DOHH2 (cell line): ENCODE results near the gene PSRC1.
"Not testable (repeated sequence)": the region's sequence is repeated elsewhere in the genome, so short reads cannot be mapped to it uniquely, and the experiment has no call there.

Experiments
- H3F3A ChIP-seq: fragments of 200-600 bp; sonication (generic), shearing (Covaris generic); 2 replicates; pipeline ENCODE4 v1.6.0; 2016; ENCODE audit warnings: antibody characterized with exemption, mild to moderate bottlenecking; ENCODE audit not compliant: control insufficient read depth, insufficient read depth
- H3K27ac ChIP-seq: fragments of 200-600 bp; sonication (generic); 2 replicates; pipeline ENCODE4 v1.5.1; 2014; ENCODE audit warnings: low read depth, mild to moderate bottlenecking, low read length, moderate library complexity
- H3K27me3 ChIP-seq: fragments of 200-600 bp; sonication (generic); 2 replicates; pipeline ENCODE4 v1.6.1; 2014; ENCODE audit warnings: mild to moderate bottlenecking, low read length, mixed read lengths; ENCODE audit not compliant: control insufficient read depth
- H3K36me3 ChIP-seq: fragments of 200-600 bp; sonication (generic); 2 replicates; pipeline ENCODE4 v1.6.1; 2014; ENCODE audit warnings: mild to moderate bottlenecking, low read length, moderate library complexity, mixed read lengths; ENCODE audit not compliant: control insufficient read depth
- H3K4me1 ChIP-seq: fragments of 200-600 bp; sonication (generic); 2 replicates; pipeline ENCODE4 v1.6.1; 2014; ENCODE audit warnings: mild to moderate bottlenecking, low read length, mixed read lengths; ENCODE audit not compliant: control insufficient read depth
- H3K4me2 ChIP-seq: fragments of 200-600 bp; sonication (generic); 2 replicates; pipeline ENCODE4 v1.6.0; 2014; ENCODE audit warnings: mild to moderate bottlenecking, low read length, moderate library complexity
- H3K4me3 ChIP-seq: fragments of 200-600 bp; sonication (generic); 2 replicates; pipeline ENCODE4 v1.5.1; 2014; ENCODE audit warnings: mild to moderate bottlenecking, low read length, mixed read lengths
- H3K79me2 ChIP-seq: fragments of 200-600 bp; sonication (generic); 2 replicates; pipeline ENCODE4 v1.6.1; 2014; ENCODE audit warnings: mild to moderate bottlenecking, low read length, mixed read lengths; ENCODE audit not compliant: control insufficient read depth
- H3K9me2 ChIP-seq: fragments of 200-600 bp; sonication (generic); replicated peaks from 2 replicates; pipeline ENCODE4 v1.6.1; 2014; ENCODE audit warnings: mild to moderate bottlenecking, low read length, mixed read lengths; ENCODE audit not compliant: control insufficient read depth
- H3K9me3 ChIP-seq: fragments of 200-600 bp; sonication (generic); 2 replicates; pipeline ENCODE4 v1.6.1; 2014; ENCODE audit warnings: antibody characterized with exemption, low read length, mixed read lengths; ENCODE audit not compliant: control insufficient read depth, insufficient read depth
- H4K20me1 ChIP-seq: fragments of 200-600 bp; sonication (generic); 2 replicates; pipeline ENCODE4 v1.6.0; 2014; ENCODE audit warnings: low read depth, mild to moderate bottlenecking, antibody characterized with exemption, low read length, moderate library complexity; ENCODE audit not compliant: control insufficient read depth, insufficient read depth
- EZH2phosphoT487 ChIP-seq: fragments of 200-600 bp; sonication (generic); IDR thresholded peaks from 2 replicates; pipeline ENCODE4 v1.6.1; 2017; ENCODE audit warnings: borderline replicate concordance, mild to moderate bottlenecking, antibody characterized with exemption, low read length, moderate library complexity, mixed read lengths
- TF ChIP-seq, protein P1 (sequence below): fragments of 200-600 bp; sonication (generic); IDR thresholded peaks from one replicate; pipeline ENCODE4 v1.5.1; 2014; ENCODE audit warnings: antibody characterized with exemption, mild to moderate bottlenecking, low read depth, low read length; ENCODE audit not compliant: poor library complexity, severe bottlenecking

Gene PSRC1

GRCh38 chr1:109293026-109293425 is 10.1 kb upstream of the PSRC1 start:
- TF ChIP-seq, protein P1, sequence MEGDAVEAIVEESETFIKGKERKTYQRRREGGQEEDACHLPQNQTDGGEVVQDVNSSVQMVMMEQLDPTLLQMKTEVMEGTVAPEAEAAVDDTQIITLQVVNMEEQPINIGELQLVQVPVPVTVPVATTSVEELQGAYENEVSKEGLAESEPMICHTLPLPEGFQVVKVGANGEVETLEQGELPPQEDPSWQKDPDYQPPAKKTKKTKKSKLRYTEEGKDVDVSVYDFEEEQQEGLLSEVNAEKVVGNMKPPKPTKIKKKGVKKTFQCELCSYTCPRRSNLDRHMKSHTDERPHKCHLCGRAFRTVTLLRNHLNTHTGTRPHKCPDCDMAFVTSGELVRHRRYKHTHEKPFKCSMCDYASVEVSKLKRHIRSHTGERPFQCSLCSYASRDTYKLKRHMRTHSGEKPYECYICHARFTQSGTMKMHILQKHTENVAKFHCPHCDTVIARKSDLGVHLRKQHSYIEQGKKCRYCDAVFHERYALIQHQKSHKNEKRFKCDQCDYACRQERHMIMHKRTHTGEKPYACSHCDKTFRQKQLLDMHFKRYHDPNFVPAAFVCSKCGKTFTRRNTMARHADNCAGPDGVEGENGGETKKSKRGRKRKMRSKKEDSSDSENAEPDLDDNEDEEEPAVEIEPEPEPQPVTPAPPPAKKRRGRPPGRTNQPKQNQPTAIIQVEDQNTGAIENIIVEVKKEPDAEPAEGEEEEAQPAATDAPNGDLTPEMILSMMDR = no peak
- no peak for TF ChIP-seq EZH2phosphoT487
- Histone ChIP-seq H3K4me3 (no peak overlapping the region), H3K9me2 (no peaks in the 10 kb centered on the region), H4K20me1 (no peaks in the 10 kb centered on the region), H3K27me3 (no peaks in the 10 kb centered on the region), H3F3A (no peaks in the 10 kb centered on the region; the same call in 1 of the 2 replicates), H3K79me2 (no peaks in the 10 kb centered on the region), H3K9me3 (no peaks in the 10 kb centered on the region), H3K4me2 (no peak overlapping the region), H3K36me3 (no peaks in the 10 kb centered on the region), H3K27ac (no peak overlapping the region), H3K4me1 (peaks cover 34% of the 10 kb centered on the region)

DNA sequence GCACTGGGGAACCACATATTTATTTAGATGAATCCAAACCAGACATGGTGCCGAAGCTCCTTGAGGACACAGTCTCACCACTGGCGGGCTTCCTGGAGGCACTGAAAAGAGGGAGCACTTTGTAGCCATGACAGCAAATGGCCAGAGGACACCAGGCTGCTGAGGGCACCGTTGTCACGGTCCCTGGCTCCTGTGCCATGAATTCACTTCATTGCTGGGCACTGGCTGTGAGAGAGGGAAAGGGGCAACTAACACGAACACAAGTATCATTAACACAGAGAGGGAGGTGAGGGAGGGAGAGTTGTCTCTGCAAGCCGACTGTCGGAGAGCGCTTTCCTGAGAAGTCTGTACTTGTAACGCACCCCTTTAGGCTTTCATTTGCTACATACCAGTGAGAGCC is 9.4 kb upstream of the PSRC1 start:
- Histone ChIP-seq H3K79me2 (no peaks in the 10 kb centered on the region), H3K9me3 (no peaks in the 10 kb centered on the region), H3K9me2 (no peaks in the 10 kb centered on the region), H3K4me1 (peaks cover 34% of the 10 kb centered on the region), H3K27ac (no peak overlapping the region), H3K4me2 (no peak overlapping the region), H3K4me3 (no peak overlapping the region), H3F3A (no peaks in the 10 kb centered on the region; the same call in 1 of the 2 replicates), H4K20me1 (no peaks in the 10 kb centered on the region), H3K36me3 (no peaks in the 10 kb centered on the region), H3K27me3 (no peaks in the 10 kb centered on the region)
- TF ChIP-seq EZH2phosphoT487 = no peak
- TF ChIP-seq, protein P1 = no peak

GRCh38 chr1:109290998-109291397 is 8.1 kb upstream of the PSRC1 start:
- Histone ChIP-seq H3K4me2 (no peak overlapping the region), H4K20me1 (no peaks in the 10 kb centered on the region), H3K9me3 (no peaks in the 10 kb centered on the region), H3K27me3 (no peaks in the 10 kb centered on the region), H3K9me2 (no peaks in the 10 kb centered on the region), H3K36me3 (no peaks in the 10 kb centered on the region), H3K79me2 (no peaks in the 10 kb centered on the region), H3K27ac (no peak overlapping the region), H3K4me1 (peaks cover 34% of the 10 kb centered on the region), H3F3A (no peaks in the 10 kb centered on the region; the same call in 1 of the 2 replicates), H3K4me3 (no peak overlapping the region)
- TF ChIP-seq, protein P1 = no peak
- TF ChIP-seq EZH2phosphoT487 = no peak

- no peaks in the 10 kb centered on the region for H3K79me2 ChIP-seq
- H3K27ac ChIP-seq = no peak overlapping the region
- peaks cover 26% of the 10 kb centered on the region for H3K4me1 ChIP-seq
- H3K4me2 ChIP-seq = no peak overlapping the region
- H3F3A ChIP-seq = no peaks in the 10 kb centered on the region; the same call in 1 of the 2 replicates
- H3K36me3 ChIP-seq = no peaks in the 10 kb centered on the region
- no peak overlapping the region for H3K4me3 ChIP-seq
- H3K9me3 ChIP-seq = no peaks in the 10 kb centered on the region
- no peaks in the 10 kb centered on the region for H3K27me3 ChIP-seq
- TF ChIP-seq EZH2phosphoT487 = no peak
- TF ChIP-seq, protein P1 = no peak
- H3K9me2 ChIP-seq = no peaks in the 10 kb centered on the region
- H4K20me1 ChIP-seq = no peaks in the 10 kb centered on the region
These were observed 7.2 kb upstream of the PSRC1 start for GRCh38 chr1:109290137-109290536.

GRCh38 chr1:109286762-109287161 is 3.8 kb upstream of the PSRC1 start:
- H3K27ac ChIP-seq, H3F3A ChIP-seq, H3K4me2 ChIP-seq, H3K9me2 ChIP-seq, H3K27me3 ChIP-seq, H4K20me1 ChIP-seq, H3K4me3 ChIP-seq, H3K9me3 ChIP-seq, H3K36me3 ChIP-seq: not testable (repeated sequence)
- Histone ChIP-seq H3K79me2 (peaks cover 10% of the 10 kb centered on the region), H3K4me1 (peaks cover 27% of the 10 kb centered on the region)
